PC-3 (cell line): ENCODE data around the gene SSTR3. TPM values are rescaled to one million over a fixed set of nuclear protein-coding genes. Genes with fewer than 3 reads are reported as not detected.

ENCODE experiments used
- ATAC-seq: fragments of 200-7000 bp; cut with Tn5 transposase; 2 replicates; pipeline ENCODE4 v1.9.1; 2020; ENCODE audit warnings: mild to moderate bottlenecking, moderate library complexity
- BruUV-seq: library from RNA; stranded (reverse); fragments of 400-500 nt; replicated peaks from 2 replicates; lab custom pipeline; 2021; lab: Mats Ljungman, UMichigan
- CTCF ChIA-PET: fragments of 300-600 bp; sonication (Branson Sonifier 250); formaldehyde crosslinking; loops from one replicate; lab custom pipeline; 2022; ENCODE audit warnings: antibody characterized with exemption; lab: Charles Lee
- POLR2A ChIA-PET: fragments of 300-600 bp; sonication (Branson Sonifier 250); formaldehyde crosslinking; loops from one replicate; lab custom pipeline; 2022; ENCODE audit warnings: antibody characterized with exemption; ENCODE audit not compliant: unreplicated experiment; lab: Charles Lee
- DNase-seq: peaks from one replicate; pipeline ENCODE4 v3.0.0-alpha.2; 2015
- H2AFZ ChIP-seq: fragments of 300-600 bp; sonication (generic); 2 replicates; pipeline ENCODE4 v1.6.0; 2016; ENCODE audit warnings: antibody characterized with exemption, low read length
- H3F3A ChIP-seq: fragments of 300-600 bp; sonication (generic); one replicate; pipeline ENCODE4 v1.6.0; 2017; ENCODE audit warnings: antibody characterized with exemption, low read length, control low read depth, mild to moderate bottlenecking; ENCODE audit not compliant: unreplicated experiment
- H3K27ac ChIP-seq: fragments of 300-600 bp; sonication (generic); 2 replicates; pipeline ENCODE4 v1.5.1; 2016; ENCODE audit warnings: mild to moderate bottlenecking, low read length
- H3K27me3 ChIP-seq: fragments of 300-600 bp; sonication (generic); 2 replicates; pipeline ENCODE4 v1.6.1; 2016; ENCODE audit warnings: low read length, mixed read lengths
- H3K36me3 ChIP-seq: fragments of 300-600 bp; sonication (generic); 2 replicates; pipeline ENCODE4 v1.6.1; 2016; ENCODE audit warnings: low read depth, mixed run types, low read length, mixed read lengths
- H3K4me1 ChIP-seq: fragments of 300-600 bp; sonication (generic); 2 replicates; pipeline ENCODE4 v1.5.1; 2016; ENCODE audit warnings: low read length; ENCODE audit not compliant: insufficient read depth
- H3K4me2 ChIP-seq: fragments of 300-600 bp; sonication (generic); 2 replicates; pipeline ENCODE4 v1.6.0; 2016; ENCODE audit warnings: low read length
- H3K4me3 ChIP-seq: fragments of 300-600 bp; sonication (generic); 2 replicates; pipeline ENCODE4 v1.5.1; 2016; ENCODE audit warnings: mild to moderate bottlenecking, low read length, mixed read lengths
- H3K79me2 ChIP-seq: fragments of 300-600 bp; sonication (generic); 2 replicates; pipeline ENCODE4 v1.6.1; 2017; ENCODE audit warnings: low read length, mixed read lengths
- H3K9ac ChIP-seq: fragments of 300-600 bp; sonication (generic); 2 replicates; pipeline ENCODE4 v1.6.0; 2016; ENCODE audit warnings: mild to moderate bottlenecking, low read length
- H3K9me2 ChIP-seq: fragments of 300-600 bp; sonication (generic); replicated peaks from 2 replicates; pipeline ENCODE4 v1.6.1; 2016; ENCODE audit warnings: mixed run types, low read length, mixed read lengths
- H3K9me3 ChIP-seq: fragments of 300-600 bp; sonication (generic); 2 replicates; pipeline ENCODE4 v1.6.1; 2016; ENCODE audit warnings: low read length, mixed read lengths
- H4K20me1 ChIP-seq: fragments of 300-600 bp; sonication (generic); 2 replicates; pipeline ENCODE4 v1.6.1; 2016; ENCODE audit warnings: low read length, mixed read lengths
- CTCF ChIP-seq: fragments of 300-600 bp; sonication (generic); conservative IDR thresholded peaks from 2 replicates; pipeline ENCODE4 v1.5.1; 2017; ENCODE audit warnings: antibody characterized with exemption, low read depth, mild to moderate bottlenecking, low read length
- EZH2 ChIP-seq: fragments of 300-600 bp; sonication (generic); IDR thresholded peaks from one replicate; pipeline ENCODE4 v1.6.1; 2017; ENCODE audit warnings: antibody characterized with exemption, mild to moderate bottlenecking, low read length; ENCODE audit not compliant: unreplicated experiment
- EZH2phosphoT487 ChIP-seq: fragments of 300-600 bp; sonication (generic); IDR thresholded peaks from 2 replicates; pipeline ENCODE4 v1.6.1; 2018; ENCODE audit warnings: mild to moderate bottlenecking, antibody characterized with exemption, low read length, borderline replicate concordance
- intact Hi-C: fragments of 100-400 bp; cut with micrococcal nuclease; formaldehyde crosslinking; loops from 2 replicates; pipeline ENCODE4 v1.9.0; 2023
- total RNA-seq: library from RNA; depleted of rRNA; stranded (reverse); fragments of >200 nt; gene quantifications from 2 replicates; pipeline ENCODE4 v1.2.3, GENCODE V29; 2014

The SSTR3 gene
- total RNA-seq, 1 experiment from 2014 or later = 0.55 TPM

DNA sequence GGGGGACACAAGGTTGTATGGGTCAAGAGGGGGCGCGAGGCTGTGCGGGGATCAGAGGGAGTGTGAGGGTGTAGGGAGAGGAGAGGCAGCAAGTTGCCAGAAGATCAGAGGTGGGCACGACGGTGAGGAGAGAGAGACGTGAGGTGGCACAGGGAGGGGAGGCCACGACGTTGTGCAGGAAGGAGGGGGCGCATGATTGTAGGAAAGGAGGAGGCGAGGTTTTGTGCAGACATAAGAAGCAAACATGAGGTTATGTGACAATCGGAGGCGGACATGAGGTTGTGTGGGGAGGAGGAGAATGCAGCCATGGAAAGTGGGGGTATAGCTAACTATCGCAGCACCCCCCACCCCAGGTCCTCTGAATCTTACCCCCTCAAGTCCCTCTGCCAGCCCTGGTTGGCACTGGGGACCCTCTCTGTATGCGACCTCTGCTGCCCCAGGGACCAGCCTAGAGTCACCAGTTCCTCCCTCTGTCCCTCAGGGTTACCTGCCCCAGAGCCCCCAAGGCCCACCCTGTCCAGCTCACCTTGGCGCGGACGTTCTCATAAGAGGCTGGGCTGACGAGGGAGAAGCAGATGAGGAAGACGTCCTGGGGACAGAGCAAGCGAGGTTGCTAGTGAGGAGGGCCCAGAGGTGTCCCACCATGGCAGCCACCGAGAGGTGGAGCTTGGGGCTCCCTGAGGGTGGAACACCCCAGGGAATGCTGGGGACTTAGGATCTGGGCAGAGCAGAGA, 19.3 kb upstream of the SSTR3 start:
- H3K27ac ChIP-seq = no peak overlapping the region
- peaks cover 33% of the 10 kb centered on the region for H3K4me1 ChIP-seq
- H3K36me3 ChIP-seq = 0 out of 2 replicates have a peak, but pooled peaks cover 4% of the 10 kb centered on the region
- H3K4me2 ChIP-seq = no peak overlapping the region
- TF ChIP-seq EZH2phosphoT487 = no peak
- no peak for TF ChIP-seq CTCF
- TF ChIP-seq EZH2 = no peak
- H2AFZ ChIP-seq = no peak overlapping the region
- ATAC-seq (no peak), DNase-seq (no peak)
- no peaks in the 10 kb centered on the region for H4K20me1 ChIP-seq
- H3K4me3 ChIP-seq = no peak overlapping the region
- no peaks in the 10 kb centered on the region for H3K27me3 ChIP-seq
- BruUV-seq = no TSS peak
- no peak overlapping the region for H3K9ac ChIP-seq
- no peaks in the 10 kb centered on the region for H3K9me2 ChIP-seq
- H3K9me3 ChIP-seq = no peaks in the 10 kb centered on the region
- intact Hi-C loops = no loop called here
- CTCF ChIA-PET = interaction anchor here (0.6 kb wide), 1 partner anchor 16 kb away, joined by 4 read pairs; no protein-coding TSS in a partner anchor
- H3K79me2 ChIP-seq = no peaks in the 10 kb centered on the region
- POLR2A ChIA-PET = no interaction called here
- H3F3A ChIP-seq = no peaks in the 10 kb centered on the region

GRCh38 chr22:37230673-37231405, 18.6 kb upstream of the SSTR3 start:
- Histone ChIP-seq H3K4me1 (peaks cover 33% of the 10 kb centered on the region), H4K20me1 (no peaks in the 10 kb centered on the region), H3K27me3 (no peaks in the 10 kb centered on the region), H3K4me2 (no peak overlapping the region; the same call in 1 of the 2 replicates), H3K27ac (peak overlapping the region; percentile 99), H3K79me2 (no peaks in the 10 kb centered on the region), H3K9ac (no peak overlapping the region), H3K36me3 (no peaks in the 10 kb centered on the region; the same call in 1 of the 2 replicates), H3K9me3 (no peaks in the 10 kb centered on the region), H3F3A (no peaks in the 10 kb centered on the region), H3K9me2 (no peaks in the 10 kb centered on the region), H3K4me3 (no peak overlapping the region), H2AFZ (no peak overlapping the region)
- DNase-seq (no peak), ATAC-seq (no peak)
- no peak for TF ChIP-seq EZH2phosphoT487
- no peak for TF ChIP-seq CTCF
- TF ChIP-seq EZH2 = no peak
- CTCF ChIA-PET = interaction anchor here (0.6 kb wide), 1 partner anchor 17 kb away, joined by 4 read pairs; no protein-coding TSS in a partner anchor
- POLR2A ChIA-PET = interaction anchor here (0.8 kb wide), 1 partner anchor 31 kb away, joined by 4 read pairs; no protein-coding TSS in a partner anchor
- no TSS peak for BruUV-seq
- intact Hi-C loops = no loop called here
